GM18502 (cell line): ENCODE results near the gene CDK17.
"Not testable (repeated sequence)": the region's sequence is repeated elsewhere in the genome, so short reads cannot be mapped to it uniquely, and the experiment has no call there.

ENCODE experiments used
- ATAC-seq: cut with Tn5 transposase; IDR thresholded peaks from one replicate; pipeline ENCODE4 v1.9.1; 2021; ENCODE audit warnings: mild to moderate bottlenecking; ENCODE audit not compliant: unreplicated experiment, poor library complexity

CDK17 gene

GRCh38 chr12:96361074-96361473 lies 39.2 kb downstream of the CDK17 start:
- ATAC-seq = no peak

- ATAC-seq = no peak
Measured at GRCh38 chr12:96360550-96360949, 39.7 kb downstream of the CDK17 start.

- no peak for ATAC-seq
Measured at GRCh38 chr12:96359328-96359727, 40.9 kb downstream of the CDK17 start.

- ATAC-seq = peak; percentile 42
Measured at GRCh38 chr12:96356831-96357230, 43.4 kb downstream of the CDK17 start.

GRCh38 chr12:96354844-96355534 lies 45.2 kb downstream of the CDK17 start:
- ATAC-seq = no peak

GRCh38 chr12:96354326-96354725 lies 45.9 kb downstream of the CDK17 start:
- no peak for ATAC-seq

GRCh38 chr12:96352161-96352835 lies 47.9 kb downstream of the CDK17 start:
- ATAC-seq = peak; percentile 43

GRCh38 chr12:96350982-96351381 lies 49.3 kb downstream of the CDK17 start:
- peak; percentile 63 for ATAC-seq

GRCh38 chr12:96347130-96347699 lies 53.0 kb downstream of the CDK17 start:
- no peak for ATAC-seq

- not testable (repeated sequence) for ATAC-seq
Measured at GRCh38 chr12:96346716-96347115, 53.5 kb downstream of the CDK17 start.

- ATAC-seq = no peak
Measured at GRCh38 chr12:96344124-96344695, 56.0 kb downstream of the CDK17 start.

GRCh38 chr12:96343347-96343954 lies 56.8 kb downstream of the CDK17 start:
- ATAC-seq = peak; percentile 93

GRCh38 chr12:96339666-96340065 lies 60.6 kb downstream of the CDK17 start:
- ATAC-seq = not testable (repeated sequence)

GRCh38 chr12:96338852-96339471 lies 61.3 kb downstream of the CDK17 start:
- ATAC-seq = no peak

GRCh38 chr12:96337953-96338352 lies 62.3 kb downstream of the CDK17 start:
- ATAC-seq = no peak

GRCh38 chr12:96336489-96336888 lies 63.8 kb downstream of the CDK17 start:
- ATAC-seq = no peak

- peak; percentile 94 for ATAC-seq
Measured at GRCh38 chr12:96335270-96335669, 65.0 kb downstream of the CDK17 start.

- ATAC-seq = no peak
Measured at GRCh38 chr12:96334502-96334901, 65.7 kb downstream of the CDK17 start.

GRCh38 chr12:96329545-96329944 lies 70.7 kb downstream of the CDK17 start:
- no peak for ATAC-seq

GRCh38 chr12:96329018-96329417 lies 71.2 kb downstream of the CDK17 start:
- ATAC-seq = no peak
